ENCODE results near the gene NCAPG. TPM values are rescaled to one million over a fixed set of nuclear protein-coding genes. Genes with fewer than 3 reads are reported as not detected.
"Not testable (repeated sequence)": the region's sequence is repeated elsewhere in the genome, so short reads cannot be mapped to it uniquely, and the experiment has no call there.

The NCAPG gene
- total RNA-seq, 1 experiment from 2014 or later, result 82.1 TPM

DNA sequence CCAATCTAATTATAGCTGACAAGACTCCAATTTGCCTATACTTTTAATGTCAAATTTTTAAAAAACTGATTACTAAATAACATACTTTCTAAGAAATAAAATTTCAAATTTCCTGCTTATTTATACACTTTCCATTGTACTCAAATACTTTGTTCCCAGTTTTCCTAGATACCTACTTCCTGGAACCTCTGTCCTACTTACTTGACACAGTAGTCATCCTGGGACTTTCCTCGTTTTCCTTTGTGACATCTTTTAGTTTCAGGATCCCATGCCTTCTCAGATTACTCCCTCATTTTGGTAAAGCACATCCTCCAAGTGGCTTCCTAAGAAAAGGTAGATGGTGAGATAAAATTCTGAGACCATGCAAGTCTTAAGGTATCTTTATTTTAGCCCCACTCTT is 16.0 kb upstream of the NCAPG start:
- DNase-seq (ENCODE audit: low read depth), result no peak

- no peak for DNase-seq (ENCODE audit: low read depth)
Observed at GRCh38 chr4:17797808-17798207, 13.0 kb upstream of the NCAPG start.

- DNase-seq (ENCODE audit: low read depth), result no peak
Observed at GRCh38 chr4:17805580-17806155, 5.1 kb upstream of the NCAPG start.

GRCh38 chr4:17807446-17807845 is 3.3 kb upstream of the NCAPG start:
- DNase-seq (ENCODE audit: low read depth), result peak; percentile 29

DNA sequence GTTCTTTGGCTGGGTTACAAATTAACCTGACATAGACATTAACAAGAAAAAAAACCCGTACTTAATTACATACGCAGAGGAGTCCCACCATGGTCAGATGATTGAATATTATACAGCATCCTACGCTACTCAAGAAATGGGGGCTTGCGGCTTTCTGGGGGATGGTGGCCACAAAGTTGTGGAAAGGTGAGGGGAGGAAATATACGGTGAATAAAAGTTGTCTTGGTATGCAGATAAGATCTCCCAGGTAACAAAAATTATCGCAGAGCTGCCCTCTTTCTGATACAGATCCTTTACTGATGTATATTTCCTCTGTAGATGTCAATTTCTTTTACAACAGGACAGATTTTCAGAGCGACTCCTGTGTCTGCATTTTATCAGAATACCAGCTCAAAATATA is 1.1 kb upstream of the NCAPG start:
- no peak for DNase-seq (ENCODE audit: low read depth)

GRCh38 chr4:17811078-17811603 is 362 bp downstream of the NCAPG start:
- DNase-seq (ENCODE audit: low read depth), result peak; percentile 32

DNA sequence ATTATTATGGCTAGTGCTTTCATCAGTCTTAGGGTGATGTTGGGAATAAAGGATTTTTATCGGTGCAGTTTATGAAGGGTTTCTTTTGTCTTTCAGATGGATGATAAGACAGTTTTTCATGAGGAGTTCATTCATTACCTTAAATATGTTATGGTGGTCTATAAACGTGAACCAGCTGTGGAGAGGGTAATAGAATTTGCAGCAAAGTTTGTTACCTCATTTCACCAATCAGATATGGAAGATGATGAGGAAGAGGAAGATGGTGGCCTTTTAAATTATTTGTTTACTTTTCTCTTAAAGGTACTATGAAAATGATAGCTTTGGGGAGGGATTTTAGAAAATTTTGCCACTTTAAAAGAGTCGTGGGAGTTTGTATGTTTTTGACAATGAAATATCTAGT is 1.3 kb downstream of the NCAPG start:
- DNase-seq (ENCODE audit: low read depth), result no peak

DNA sequence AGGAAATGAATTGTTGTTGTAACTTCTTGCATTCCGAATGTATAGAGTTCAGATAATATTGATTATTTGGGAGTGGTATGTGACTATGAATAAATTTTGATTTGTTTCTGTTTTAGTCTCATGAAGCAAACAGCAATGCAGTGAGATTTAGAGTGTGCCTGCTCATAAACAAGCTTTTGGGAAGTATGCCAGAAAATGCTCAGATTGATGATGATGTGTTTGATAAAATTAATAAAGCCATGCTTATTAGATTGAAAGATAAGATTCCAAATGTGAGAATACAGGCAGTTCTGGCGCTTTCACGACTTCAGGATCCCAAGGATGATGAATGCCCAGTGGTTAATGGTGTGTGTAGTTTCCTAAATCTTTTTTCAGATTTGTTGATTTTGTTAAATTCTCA is 2.0 kb downstream of the NCAPG start:
- no peak for DNase-seq (ENCODE audit: low read depth)

DNA sequence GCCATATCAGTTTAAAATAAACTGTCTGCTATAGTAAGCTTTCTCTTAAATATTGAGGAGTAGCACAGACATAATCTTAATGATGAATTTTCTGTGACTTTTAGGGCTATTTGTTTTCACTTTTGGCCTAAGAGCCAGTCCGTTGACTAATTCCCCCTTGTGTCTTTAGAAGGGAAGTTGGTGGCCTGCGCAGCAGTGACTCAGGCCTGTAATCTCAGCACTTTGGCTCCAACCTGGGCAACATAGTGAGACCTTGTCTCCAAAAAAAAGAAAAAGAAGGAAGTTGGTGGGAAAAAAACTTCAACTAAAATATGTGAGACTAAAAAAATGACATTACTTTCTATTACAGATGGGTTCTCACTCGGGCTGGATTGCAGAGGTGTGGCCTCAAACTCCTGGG is 3.4 kb downstream of the NCAPG start:
- DNase-seq (ENCODE audit: low read depth), result peak; percentile 63

GRCh38 chr4:17816142-17816541 is 5.4 kb downstream of the NCAPG start:
- DNase-seq (ENCODE audit: low read depth), result no peak

GRCh38 chr4:17817027-17817426 is 6.2 kb downstream of the NCAPG start:
- DNase-seq (ENCODE audit: low read depth), result peak; percentile 56

GRCh38 chr4:17823871-17824669 is 13.3 kb downstream of the NCAPG start:
- DNase-seq (ENCODE audit: low read depth), result no peak

DNA sequence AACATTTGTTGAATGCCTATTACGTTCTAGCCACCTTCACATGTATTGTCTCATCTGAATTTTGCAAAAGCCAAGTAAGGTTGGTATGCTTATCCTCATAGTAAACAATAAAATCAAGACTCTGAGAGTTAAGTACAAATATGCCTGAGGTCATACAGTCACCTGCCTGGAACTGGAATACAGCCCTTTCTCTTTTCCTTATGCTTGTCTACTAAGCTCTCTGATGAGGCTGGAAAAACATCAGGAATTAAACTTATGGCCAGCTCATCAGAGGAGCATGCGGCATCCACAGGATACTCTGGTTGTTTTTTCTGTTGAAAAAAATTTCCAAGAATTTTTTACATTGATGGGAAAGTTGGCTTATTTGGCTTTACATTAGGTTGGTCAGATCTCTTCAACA is 35.5 kb downstream of the NCAPG start:
- DNase-seq (ENCODE audit: low read depth), result no peak

GRCh38 chr4:17850295-17850694 is 39.5 kb downstream of the NCAPG start:
- not testable (repeated sequence) for DNase-seq (ENCODE audit: low read depth)

GRCh38 chr4:17851959-17852358 is 41.2 kb downstream of the NCAPG start:
- DNase-seq (ENCODE audit: low read depth), result no peak

DNA sequence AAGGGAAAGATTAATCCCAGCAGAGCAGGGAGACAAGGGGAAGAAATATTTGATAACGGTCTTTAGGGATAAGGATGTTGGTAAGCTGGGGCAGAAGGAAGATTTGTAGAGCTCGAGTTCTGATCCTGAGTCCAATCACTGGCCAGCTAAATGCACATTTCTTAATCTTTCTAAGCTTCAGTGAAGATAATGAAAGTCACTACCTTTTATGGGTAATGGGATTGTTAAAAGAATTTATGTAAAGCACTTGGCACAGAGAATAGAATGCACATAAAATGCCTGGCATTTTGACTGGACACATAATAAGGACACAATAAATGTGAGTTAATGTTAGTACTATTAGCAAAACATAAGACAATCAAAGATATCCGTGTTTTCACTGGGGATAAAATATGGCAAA is 43.3 kb downstream of the NCAPG start:
- DNase-seq (ENCODE audit: low read depth), result no peak

- DNase-seq (ENCODE audit: low read depth), result no peak
Observed at GRCh38 chr4:17859793-17860406, 49.1 kb downstream of the NCAPG start.

GRCh38 chr4:17861906-17862305 is 51.1 kb downstream of the NCAPG start:
- DNase-seq (ENCODE audit: low read depth), result not testable (repeated sequence)

GRCh38 chr4:17865866-17866363 is 55.1 kb downstream of the NCAPG start:
- DNase-seq (ENCODE audit: low read depth), result no peak

DNA sequence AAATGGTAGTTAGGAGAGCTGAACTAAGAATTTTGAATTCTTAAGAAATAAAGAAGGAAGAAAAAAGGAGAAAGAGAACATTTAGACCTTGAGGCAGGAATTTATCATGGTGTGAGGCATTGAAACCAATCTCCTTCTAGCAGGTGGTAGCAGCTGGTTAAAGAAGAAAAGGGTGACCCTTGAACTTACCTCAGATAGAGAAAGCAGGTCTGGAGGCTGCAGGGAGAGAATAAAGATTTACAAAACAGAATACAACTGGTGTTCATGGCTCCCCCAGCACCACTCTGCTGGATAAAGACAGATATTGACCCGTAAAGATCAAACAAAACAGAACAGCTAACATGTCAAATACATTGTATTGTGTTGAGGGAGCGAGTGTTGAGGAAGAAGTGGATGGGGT is 56.0 kb downstream of the NCAPG start:
- no peak for DNase-seq (ENCODE audit: low read depth)

- DNase-seq (ENCODE audit: low read depth), result no peak
Observed at GRCh38 chr4:17867276-17867675, 56.5 kb downstream of the NCAPG start.

DNA sequence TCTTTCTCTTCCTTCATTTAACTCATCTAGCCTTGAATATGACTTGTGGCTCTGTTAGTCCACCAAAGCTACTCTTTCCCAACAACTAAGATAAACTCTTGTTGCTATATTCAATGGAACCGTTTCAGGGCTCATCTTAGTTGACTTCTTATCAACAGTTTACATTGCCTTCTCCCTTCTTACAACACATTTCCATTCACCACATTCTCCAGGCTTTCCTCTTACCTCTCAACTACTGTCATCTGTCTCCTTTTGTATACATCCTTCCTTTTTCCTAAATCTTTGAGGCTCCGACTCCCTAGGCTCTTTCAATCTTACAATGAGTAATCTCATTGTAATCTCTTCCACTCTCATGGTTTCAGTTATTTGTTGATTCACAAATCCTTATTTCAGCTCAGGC is 58.5 kb downstream of the NCAPG start:
- no peak for DNase-seq (ENCODE audit: low read depth)
